GM18951 (cell line): Measurements from ENCODE around the gene MAP3K1.
"Not testable (repeated sequence)": the region's sequence is repeated elsewhere in the genome, so short reads cannot be mapped to it uniquely, and the experiment has no call there.

Source experiments
- POLR2A ChIP-seq: IDR thresholded peaks from 4 replicates; pipeline ENCODE4 v1.6.1; 2011; ENCODE audit warnings: mild to moderate bottlenecking; ENCODE audit not compliant: insufficient read length, insufficient read depth; ENCODE audit errors: extremely low read depth
- in situ Hi-C: fragments of 300-500 bp; cut with MboI; formaldehyde crosslinking; loops from one replicate; pipeline ENCODE4 v1.12.0; 2022; ENCODE audit warnings: low sequenced_read_pairs, mixed read lengths, inconsistent platforms; ENCODE audit not compliant: unreplicated experiment

The MAP3K1 gene

DNA sequence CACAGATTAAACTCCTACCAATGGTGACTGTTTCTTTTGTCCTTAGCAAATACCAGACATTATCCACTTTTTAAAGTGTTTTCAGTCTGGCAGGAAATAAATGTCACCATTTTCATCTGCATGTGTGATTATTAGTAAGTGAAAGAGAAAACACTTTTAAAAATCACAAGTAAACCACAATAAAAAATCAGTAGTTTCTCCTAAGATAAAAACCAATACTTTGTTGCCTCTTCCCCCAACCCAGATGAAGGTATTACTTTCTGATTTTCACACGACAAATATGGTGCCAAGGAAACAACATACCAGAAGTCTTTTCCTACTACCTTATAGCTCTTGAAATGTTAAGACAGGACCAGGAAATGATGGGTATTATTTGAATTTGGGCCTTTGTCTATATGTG lies 11.5 kb upstream of the MAP3K1 start:
- in situ Hi-C loops, result no loop called here
- TF ChIP-seq POLR2A, result no peak

DNA sequence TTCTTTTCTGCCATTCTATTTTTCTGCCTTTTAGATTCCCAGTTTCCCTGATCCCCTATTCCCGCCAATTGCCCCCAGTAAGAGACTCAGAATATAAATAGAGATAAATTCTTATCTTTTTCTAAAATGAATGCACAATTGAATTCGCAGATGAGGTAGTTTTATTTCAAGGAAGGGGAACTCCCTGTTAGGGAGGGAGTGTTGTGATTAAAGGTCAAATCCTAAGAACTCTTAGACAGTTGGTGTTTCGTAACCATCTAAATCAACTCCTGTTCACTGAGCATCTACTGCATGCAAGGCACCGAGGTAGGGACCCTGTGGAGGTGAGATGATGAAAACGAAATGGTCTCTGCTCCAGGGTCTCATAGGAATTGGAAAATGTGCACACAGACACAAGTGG lies 7.7 kb upstream of the MAP3K1 start:
- in situ Hi-C loops, result no loop called here
- TF ChIP-seq POLR2A, result no peak

DNA sequence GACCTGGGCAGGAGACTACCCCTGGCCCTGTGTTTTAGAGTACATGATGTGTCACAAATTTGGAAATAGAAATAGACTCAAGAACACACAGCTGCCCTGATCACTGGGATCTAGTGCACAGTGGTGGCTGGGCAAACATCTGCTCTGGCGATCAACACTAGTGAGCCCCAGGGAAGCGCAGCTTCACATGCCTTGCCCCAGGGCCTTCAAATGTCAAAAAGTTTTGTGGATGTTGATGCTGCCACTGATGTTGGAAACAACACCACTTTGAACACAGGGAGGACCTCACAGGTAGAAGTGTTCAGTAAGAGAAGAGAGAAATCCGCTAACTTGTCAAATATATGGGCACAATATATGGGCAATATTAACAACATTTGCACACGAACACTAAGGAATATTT lies 7.1 kb upstream of the MAP3K1 start:
- TF ChIP-seq POLR2A, result no peak
- in situ Hi-C loops, result no loop called here

DNA sequence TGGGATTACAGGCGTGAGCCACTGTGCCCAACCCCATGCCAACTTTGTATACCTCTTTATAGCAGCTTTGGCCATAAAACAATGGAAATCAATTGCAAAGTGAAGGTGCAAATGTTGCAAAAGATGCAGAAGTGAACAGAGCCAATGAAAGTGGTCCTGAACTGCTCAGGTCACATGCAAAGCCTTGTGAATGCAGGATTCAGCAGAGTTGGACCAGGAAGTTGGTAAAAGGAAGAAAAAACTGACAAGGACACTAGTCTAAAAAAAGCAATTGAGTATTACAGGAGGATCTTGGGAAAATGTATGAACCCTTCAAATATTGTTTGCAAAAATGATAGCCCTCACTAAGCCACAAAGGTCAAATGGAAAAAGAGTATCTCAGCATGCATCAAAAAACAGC lies 4.5 kb upstream of the MAP3K1 start:
- TF ChIP-seq POLR2A, result no peak

DNA sequence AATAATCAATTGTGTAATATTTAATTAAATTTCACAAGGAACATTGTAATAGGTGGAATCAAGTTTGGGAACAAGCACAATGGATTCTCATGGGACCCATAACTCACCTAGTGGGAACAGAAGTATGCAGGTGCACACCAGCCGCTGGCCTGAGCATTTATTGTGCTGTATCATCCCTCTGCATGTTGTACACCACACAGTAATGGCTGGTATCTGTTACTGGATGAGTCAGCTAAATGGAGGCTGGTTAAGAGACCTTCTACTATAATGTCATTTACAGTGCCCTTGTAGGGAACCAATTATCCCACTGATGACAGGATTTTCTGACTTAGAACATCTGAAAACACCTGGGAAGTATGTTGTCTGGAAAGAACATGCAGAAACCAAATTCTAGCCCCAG lies 3.2 kb upstream of the MAP3K1 start:
- in situ Hi-C loops, result no loop called here
- no peak for TF ChIP-seq POLR2A

More for the DNA sequence above, 4.5 kb upstream of the MAP3K1 start:
- in situ Hi-C loops, result no loop called here

DNA sequence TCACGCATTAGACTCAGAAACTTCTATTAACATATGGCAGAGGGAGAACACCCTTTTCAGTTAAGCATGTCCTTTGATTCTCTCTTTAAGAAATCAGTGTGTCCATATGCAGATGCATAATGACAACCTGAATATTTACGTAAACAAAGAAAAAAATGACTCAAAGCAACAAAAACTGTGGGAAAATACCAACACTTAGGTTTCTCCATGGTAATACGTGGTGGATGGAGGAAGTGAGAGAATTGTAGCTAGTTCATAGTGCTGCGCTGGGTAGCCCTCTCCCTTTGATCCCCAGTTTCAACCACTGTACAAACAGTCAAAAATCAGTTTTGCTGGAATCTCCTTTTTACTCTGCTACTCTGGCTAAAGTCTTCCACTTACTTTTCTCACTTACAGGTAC lies 2.0 kb upstream of the MAP3K1 start:
- no peak for TF ChIP-seq POLR2A

DNA sequence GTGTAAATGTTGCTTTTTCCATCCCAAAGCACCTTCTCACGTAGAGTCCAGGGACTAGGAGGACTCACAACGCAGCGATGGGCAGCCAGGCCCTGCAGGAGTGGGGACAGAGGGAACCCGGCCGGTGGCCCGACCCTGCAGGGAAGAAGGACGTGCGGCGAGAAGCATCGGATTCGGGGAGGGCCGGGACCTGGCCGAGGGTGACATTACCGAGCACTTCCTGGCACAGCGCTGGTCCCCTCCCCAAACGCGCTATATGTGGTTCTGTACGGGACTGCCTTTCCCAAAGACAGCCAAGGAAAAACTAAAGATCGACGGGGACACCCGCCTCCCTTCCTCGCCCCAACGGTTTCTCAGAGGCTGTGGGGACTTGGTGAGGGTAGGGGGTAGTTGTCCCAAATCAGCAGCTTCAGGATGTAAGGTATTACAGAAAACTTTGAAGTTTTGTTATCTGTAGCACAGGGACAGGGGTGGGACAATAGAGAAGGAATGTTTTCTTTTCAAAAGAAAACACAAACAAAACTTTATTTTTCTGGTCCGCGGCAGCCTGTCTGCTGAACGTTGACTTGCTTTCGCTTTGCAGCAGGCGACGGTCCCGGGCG lies 887 bp upstream of the MAP3K1 start:
- in situ Hi-C loops, result no loop called here
- TF ChIP-seq POLR2A, result no peak

More for the DNA sequence above, 2.0 kb upstream of the MAP3K1 start:
- in situ Hi-C loops, result no loop called here

DNA sequence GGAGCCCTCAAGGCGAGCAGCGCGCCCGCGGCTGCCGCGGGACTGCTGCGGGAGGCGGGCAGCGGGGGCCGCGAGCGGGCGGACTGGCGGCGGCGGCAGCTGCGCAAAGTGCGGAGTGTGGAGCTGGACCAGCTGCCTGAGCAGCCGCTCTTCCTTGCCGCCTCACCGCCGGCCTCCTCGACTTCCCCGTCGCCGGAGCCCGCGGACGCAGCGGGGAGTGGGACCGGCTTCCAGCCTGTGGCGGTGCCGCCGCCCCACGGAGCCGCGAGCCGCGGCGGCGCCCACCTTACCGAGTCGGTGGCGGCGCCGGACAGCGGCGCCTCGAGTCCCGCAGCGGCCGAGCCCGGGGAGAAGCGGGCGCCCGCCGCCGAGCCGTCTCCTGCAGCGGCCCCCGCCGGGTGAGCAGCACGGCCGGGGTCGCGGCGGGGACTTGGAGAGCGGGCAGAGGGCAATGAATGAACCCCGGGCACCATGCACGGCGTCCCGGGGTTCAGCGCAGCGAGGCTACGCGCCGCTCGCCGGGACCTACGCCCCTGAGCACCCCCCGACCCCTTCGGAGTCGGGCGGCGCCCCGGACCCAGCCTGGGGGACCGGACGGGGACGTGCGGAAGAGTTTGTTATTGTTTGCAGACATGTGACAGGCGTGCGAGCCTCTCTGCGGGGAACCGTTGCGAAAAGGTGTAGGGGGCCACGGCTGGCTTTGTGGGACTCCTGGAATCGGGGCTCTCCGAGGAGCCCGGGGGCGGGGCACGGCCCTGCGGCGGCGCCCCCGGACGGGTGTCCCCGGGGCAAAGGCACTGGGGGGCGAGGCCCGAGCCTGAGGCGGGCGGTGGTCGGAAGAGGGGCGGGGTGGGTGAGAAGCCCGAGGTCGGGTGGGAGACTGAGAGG lies 553 bp downstream of the MAP3K1 start:
- no peak for TF ChIP-seq POLR2A
- in situ Hi-C loops, result no loop called here

DNA sequence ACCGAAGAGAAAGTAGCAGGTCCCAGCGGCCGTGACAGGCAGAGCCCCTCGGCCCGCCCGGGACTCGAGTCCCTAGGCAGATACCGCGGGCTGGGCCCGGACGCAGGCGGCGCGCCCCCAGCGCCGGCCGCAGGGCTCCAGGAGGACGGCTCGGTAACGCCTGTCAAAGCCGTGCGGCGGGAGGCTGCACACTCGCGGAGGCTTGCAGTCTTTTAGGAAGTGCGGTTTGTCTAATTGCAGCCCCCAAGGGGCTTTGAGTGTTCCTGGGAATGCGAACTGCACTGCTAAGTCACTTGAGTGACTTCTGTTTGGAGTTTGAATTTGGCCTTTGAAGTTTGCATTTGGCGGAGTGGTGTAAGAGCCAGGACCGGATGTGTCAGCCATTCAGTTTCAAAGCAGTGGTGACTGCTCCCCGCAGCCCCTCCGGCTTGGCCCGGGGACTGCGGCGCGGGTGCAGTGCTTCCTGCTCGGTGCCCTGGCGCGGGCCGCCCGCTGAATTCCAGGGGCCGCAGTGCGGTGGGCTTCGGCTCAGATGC lies 1.3 kb downstream of the MAP3K1 start:
- in situ Hi-C loops, result no loop called here
- peak; percentile 60 for TF ChIP-seq POLR2A

DNA sequence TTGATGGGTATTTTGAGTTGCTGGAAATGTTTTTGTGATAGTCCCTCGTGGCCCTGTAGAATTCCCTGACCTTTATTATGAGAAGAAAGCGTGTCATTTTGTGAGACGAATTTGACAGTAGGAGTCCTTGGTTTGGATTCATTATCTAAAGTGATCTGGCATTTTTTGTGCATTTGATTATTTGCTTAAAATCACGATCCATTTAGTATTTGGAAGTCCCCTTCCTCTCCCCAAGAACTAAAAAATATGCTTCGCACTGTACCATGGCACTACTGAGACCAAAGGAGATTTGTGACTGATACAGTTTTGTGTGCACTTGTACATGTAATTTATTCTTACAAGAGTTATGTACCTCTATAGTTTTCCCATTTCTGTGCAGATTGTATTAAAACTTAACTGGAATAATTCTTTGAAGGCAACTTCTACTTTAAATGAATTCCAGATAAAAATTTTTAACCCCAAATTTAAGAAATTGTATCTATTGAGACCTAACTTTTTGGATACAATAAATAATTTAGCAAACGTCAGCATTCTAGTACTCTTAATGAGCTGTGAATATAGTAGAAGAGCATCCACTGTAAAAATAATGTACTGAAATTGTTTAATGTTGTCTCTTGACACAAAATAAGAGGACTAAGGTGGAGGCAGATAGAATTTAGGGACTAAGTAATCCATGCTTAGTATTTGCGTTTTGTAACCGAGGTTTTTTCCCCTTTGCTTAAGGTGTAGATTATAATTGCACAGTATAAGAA lies 2.1 kb downstream of the MAP3K1 start:
- no peak for TF ChIP-seq POLR2A
- in situ Hi-C loops, result no loop called here

DNA sequence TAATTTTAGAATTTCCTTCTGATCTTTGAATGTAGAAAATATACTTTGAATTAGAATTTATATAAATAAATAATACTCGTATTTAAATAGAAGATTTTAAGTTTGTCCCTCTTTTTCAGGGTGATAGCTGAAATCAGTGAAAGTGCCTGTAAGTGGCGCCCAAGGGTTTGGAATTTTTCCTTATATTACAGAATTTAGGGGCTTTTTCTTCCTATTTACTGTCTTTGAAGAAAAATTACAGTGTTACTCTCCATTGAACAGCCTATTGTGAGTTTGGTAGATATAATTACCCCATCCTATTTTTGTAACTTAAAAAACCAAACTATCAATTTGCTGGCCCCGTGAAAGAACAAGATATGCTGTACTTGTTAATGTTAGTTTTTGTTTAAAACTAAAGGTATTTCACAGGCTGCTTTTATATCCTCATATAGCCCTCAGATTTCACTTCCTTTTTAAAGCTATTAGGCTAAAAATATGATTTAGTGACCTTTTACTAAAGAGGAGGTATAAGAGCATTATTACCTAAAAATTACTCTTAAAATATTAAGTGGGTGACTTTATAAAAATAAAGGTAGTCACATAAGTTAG lies 3.2 kb downstream of the MAP3K1 start:
- in situ Hi-C loops, result no loop called here
- no peak for TF ChIP-seq POLR2A

DNA sequence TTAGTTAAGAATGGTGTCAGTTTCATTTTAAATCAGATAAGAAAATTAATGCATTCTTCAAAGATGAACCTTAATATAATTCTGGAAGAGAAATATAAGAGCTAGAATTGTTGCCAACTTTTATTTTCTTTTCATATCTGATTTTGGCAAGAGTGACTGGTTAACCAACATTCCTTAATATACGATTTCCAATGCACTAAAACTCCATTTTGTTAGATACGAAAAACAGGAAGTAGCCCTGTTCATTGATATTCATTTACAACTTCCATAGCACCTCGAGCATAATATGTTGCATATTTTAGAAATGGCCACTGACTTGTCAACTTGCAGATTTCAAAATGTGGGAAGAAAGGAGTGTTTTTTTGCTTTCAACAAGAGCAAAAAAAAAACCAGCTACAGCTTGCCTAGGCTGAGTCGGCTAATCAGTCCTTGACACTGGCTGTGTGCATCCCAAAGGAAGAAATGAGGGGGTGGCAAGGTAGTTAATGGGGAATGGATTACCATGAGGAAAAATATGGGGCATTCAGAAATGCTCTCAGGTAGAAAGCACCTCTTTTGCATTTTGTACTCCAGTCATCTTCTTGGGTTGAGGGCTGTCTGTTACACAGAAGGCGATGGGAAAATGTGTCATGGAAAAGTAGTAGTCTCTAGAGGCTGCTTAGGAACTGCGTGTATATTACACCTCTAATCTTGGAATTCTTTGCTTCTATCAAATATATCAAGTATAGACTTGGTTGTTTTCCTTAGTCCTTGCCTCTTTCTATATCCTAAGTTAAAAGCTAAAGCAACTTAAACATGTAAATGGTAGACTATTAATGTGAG lies 3.9 kb downstream of the MAP3K1 start:
- in situ Hi-C loops, result no loop called here
- TF ChIP-seq POLR2A, result no peak

DNA sequence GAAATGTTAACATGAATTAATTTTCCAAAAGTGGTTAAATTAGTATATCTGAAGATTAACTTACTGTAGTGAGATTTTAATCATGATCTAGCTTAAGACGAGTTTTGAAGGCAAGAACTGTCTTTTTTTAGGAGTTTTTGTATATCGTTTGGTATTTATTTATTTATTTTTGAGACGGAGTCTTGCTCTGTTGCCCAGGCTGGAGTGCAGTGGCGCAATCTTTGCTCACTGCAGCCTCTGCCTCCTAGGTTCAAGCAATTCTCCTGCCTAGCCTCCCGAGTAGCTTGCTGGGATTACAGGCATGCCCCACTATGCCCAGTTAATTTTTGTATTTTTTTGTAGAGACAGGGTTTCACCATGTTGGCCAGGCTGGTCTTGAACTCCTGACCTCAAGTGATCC lies 6.5 kb downstream of the MAP3K1 start:
- in situ Hi-C loops, result not testable (repeated sequence)
